Femur (tissue), 1 donor: ENCODE results near the gene KCNQ1.

Source experiments
- DNase-seq: peaks from one replicate; pipeline ENCODE4 v3.0.0-alpha.2; 2017

KCNQ1 gene

DNA sequence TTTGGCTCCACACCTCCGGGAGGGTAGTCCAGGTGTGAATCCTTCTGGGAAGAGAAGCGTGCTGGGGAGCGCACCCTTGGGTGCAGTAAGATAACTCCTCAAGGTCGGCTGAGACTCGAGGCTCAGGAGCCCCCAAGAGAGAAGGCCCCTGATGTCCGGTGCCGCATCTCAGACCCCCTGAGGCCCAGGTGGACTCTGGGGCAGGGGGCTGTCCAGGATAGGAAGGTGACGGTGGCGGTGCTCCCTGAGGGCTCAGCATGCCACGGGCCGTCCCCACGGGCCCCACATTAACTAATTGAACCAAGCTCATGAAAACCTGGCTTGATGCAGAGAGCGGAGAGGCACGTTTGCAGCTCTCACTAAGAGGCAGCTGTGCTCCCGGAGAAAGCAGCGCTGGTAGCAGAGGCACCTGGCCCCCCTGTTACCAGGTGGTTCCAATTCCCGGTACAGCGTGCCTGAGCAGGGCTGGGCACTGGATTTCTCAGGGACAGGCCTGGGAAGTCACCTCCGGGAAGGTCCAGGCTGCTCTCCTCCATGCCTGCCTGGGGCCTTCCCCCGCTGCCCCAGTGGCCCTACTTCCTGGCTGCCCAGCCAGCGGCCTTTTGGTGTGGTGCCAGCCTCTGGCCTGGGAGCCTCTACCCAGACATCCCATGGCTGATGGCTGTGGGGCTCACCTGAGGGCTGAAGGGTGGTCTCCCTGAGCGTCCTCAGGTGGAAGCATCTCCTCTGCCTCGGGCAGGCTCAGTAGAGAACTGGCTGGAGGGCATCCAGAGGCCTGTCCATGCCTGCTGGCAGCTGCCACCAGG, 1.1 kb downstream of the KCNQ1 start:
- no peak for DNase-seq

DNA sequence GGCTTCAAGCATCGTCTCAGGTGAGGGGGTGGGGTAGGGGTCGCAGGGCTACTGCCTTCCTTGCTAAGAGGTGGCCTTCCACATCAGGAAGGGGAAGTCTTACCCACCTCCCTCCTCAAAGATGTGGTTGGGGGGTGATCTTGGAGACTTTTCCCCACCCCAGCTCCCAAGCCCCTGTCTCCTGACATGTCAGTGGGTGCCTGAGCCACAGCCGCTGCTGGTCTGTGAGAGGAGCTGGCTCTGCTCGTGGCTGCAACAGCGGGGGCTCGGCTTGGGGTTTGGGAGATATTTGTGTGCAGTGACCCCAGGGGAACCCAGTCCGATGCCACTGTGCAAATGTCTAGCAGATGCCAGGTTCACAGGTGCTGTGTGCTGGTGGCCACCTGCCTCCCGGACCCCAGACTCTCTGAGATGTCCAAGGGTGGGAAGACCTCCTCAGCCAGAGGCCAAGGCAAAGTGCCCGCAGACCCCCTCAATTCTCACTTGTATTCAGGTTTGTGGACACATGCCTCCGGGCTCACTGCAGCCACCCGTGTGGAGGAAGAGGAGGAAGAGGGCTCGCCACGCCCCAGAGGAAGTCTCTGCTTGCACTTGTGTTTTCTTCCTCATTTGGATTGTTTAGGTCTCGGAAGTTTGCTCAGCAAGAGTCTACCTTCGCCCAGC, 1.9 kb downstream of the KCNQ1 start:
- no peak for DNase-seq

DNA sequence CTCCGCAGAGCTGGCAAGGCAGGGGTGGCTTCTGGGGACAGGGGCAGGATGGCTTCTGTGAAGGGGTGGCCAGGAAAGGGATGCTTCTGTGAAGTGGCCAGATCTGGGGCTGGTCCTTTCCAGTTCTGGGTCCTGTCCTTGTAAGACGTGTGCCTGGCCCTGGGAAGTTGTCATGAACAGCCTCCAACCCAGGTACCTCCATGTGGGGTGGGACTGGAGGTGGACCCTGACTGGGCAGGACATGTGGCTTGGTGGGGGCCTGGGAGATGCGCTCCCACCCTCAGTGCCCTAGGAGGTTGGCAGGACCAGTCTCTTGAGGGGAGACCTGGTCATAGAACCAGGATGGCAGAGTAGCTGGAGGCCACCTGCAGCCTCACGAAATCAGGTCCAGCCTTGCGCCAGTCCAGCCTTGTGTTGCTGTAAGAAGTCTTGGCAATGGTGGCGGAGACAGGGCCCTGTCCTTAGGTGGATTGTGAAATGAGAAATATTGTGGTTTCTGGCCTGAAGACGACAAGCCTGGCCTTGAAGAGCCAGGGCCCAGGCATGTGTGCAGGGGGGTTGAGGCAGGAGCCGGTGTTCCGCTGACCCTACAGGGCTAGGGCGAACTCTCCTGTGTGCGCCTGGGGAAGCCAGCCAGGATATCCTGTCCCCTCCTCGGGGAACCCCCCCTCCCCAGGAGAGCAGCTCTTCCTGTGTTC, 2.6 kb downstream of the KCNQ1 start:
- DNase-seq: no peak

DNA sequence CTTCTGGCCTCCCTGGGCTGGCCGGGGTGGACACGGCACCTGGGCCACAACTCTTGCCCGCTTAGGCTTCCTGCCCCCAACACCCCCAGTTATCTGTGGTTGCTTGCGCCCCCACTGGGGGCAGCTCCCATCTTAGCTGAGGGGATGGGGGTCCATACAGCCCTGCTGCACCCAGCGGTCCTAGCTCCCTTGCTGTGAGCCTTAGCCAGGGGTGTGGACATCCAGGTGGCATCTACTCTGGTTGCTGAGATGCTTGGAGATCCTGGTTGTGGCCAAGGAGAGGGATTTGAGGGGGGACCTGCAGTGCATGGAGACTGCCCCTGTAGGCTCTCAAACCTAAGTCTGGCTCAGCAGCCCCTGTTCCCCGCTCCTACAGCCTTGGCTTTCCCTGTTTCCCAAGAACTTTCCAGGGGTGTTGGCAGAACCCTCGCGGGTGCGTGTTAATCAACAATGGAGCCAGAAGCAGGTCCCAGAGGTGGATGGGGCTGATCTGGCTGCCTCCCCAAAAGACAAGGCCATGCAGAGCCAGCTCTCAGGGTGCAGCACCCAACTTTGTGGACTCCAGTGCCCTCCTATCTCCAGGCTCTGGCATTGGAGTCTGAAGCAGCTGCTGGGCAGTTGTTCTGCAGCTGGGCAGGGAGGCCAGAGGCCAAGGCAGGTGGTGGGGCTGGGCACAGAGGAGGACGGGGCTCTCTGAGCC, 3.3 kb downstream of the KCNQ1 start:
- DNase-seq: no peak

DNA sequence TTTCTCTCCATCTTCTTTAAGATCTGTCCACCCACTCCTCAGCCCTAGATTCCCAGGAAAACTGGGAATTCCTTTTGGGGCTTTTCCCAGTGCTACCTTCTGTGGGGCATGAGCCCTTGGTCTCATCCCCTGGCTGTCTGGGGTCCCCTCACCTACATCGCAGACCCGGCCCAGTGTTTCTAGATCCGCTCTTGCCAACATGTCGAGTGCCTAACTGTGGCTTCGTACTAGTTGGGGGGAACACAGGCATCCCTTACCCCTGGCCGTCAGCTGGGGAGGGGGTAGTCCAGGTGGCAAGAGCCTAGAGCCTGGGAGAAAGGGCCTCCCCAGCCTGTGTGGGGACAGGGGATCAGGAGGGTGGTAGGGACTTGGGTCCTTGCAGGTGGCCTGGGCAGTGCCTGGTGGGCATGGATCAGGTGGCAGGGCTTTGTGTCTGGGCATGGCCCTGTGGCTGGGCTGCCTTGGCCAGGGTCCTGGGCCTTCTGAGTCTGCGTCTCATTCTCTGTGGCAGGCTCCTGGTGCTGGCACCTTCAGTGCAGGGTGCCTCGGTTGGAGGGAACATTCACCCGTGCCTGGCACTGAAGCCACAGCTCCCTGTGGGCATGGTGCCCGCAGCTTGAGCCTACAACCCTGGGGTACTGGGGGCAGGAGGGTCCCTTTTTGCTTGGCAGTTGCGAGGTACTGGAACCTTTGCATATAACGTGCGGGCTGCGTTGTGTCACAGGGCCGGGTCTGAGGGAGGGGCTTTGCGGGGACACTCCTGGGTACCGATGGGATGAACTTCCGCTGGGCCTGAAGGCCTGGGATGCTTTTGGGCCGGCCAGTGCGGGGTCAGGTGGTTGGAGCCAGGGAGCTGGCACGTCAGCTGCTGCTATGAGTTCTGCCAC, 4.1 kb downstream of the KCNQ1 start:
- DNase-seq: no peak

DNA sequence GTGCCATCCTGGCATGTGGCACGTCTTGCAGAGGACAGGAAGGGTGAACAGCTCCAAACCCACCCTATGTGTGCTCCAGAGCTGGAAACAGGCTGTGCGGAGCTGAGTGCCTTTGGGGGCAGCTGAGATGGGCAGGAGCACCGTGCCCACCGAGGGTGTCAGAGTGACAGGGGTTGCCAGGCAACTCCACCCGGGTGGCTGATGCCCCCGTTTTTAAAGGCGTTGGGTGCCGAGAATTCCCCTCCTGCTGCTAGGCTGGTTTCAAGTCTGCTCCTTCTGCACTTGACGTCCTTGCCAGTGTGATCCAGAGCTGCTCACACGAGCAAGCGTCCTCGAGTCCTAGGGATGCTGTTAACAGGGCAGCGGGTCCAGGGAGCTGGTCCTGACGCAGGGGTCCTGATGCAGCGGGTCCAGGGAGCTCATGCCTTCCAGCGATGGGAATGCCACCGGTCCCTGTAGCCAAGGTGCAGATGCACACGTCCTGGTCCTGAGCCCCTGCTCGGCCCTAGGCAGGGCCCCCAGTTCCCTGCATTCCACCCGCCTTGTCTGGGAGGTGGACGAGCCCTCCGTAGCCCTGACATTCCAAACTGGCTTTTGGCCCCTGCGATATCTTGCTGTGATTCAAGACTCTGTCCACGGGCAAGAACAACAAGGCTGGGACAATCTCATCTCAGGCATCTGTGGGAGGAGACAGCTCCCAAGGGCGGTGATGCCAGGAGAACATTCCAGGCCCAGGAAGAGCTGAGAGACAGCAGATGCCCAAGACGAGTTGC, 4.9 kb downstream of the KCNQ1 start:
- DNase-seq: no peak

DNA sequence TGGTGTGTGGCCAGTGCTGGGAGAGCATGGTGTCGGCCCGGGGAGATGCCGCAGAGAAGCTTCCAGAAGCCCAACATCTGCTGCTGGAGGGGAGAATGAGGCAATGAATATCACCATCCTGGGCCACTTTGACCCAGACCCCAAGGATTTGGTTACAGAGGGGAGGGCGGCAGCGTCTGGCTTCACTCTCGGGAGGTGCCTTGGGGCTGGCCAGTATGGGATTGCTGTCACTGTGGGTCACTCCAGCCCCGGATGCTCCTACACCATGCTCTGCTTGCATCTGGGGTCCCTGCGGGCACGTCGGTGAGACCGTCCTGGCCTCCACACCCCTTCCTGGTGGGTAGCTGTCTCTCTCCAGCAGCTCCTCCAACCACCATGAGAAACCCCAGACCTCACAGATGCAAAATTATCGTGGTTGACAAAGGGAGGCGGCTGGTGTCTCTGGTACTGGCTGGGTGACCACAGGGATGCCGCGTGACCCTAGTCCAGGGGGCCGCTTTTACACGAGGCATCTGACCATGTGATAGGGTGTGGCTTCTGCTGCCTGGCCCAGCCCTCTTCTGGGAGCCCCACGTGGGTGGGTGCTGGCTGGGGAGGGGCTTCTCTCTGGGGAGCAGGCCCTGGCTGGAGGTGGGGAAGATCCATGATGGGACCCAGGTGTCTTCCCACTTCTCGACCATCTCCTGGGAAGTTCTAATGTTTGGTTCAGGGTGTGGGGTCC, 5.7 kb downstream of the KCNQ1 start:
- DNase-seq: no peak

DNA sequence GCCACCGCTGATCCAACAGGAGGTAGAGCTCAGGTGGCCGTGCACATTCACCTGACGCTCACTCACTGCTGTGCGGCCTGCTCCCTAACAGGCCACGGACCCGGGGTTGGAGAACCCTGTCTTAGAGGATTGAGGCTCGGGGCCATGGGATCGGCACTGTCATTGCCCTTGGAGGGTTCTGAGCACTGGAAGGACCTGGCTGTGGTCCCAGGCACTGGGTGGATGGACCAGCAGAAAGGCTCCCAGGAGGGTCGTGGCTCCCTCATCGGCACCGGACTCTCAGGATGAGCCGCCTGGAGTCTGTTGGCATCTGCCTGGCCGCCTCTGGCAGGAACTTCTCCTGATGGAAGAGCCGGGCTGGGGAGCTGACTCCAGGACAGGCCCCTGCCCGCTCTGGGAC, 6.5 kb downstream of the KCNQ1 start:
- peak; percentile 6 for DNase-seq

DNA sequence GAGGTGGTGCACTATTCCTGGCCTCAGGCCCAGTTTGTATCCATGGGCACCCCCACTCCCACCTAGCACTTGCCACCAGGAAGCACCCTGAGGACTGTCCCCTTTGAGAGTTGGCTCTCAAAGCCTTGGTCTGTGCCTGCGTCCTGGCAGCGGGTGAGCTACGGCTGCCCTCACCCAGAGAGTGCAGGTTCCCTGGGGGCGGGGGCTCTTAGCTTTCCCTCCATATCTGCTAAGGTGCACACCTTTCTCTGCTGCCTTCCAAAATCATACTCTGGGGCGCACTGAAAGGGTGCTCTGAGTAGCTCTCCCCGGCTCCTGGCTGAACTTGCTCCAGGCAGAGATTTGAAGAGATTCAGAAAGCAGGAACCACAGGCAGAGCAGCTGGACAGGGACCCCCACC, 7.1 kb downstream of the KCNQ1 start:
- peak; percentile 15 for DNase-seq

DNA sequence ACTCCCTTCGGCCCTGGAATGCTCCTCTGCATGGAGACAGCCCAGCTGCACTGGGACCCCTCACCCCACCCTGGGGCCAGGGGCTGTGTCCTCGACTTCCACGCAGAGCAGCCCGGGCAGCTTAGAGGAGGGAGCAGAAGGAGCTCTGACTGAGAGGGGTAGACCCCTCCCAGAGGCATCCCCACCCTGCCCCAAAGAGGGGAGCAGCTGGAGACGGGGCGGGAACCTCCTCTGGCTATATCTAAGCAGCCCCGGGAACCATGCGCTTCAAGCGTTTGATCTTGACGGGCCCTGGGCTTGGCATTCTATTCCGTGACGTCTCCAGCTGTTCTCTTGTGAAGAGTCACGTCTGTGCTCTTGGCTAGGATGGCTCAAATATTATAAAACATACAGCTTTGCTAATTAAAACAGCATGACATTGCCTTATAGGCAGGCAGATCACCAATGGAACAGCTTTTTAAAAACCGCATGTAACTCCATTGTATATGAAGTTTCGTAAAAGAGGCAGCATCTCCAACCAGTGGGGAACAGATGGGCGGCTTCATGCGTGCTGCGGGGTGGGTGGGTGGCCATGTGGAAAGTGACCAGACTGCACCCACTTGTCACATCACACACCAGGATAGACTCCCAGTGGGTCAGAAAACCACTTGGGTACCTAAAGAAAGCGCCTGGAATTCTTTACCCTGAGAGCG, 7.7 kb downstream of the KCNQ1 start:
- DNase-seq: peak; percentile 53

DNA sequence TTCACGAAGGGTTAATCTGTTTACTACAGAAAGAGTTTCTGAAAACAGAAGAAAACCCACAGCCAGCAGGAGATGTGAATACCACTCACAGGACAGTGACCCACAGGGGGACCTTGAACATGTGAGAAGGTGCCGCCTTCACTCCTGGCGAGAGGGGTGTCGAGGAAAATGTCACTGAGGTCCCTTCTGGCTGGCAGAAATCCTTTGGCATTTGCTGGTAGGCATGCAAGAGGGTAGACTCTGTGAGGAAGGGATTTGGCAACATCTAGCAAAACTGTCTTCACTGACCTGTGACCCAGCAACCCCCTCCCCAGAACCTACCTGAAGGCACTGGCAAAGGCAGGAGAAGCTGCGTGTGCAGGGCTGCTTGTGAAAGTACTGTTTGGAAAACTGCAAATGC, 8.6 kb downstream of the KCNQ1 start:
- no peak for DNase-seq

DNA sequence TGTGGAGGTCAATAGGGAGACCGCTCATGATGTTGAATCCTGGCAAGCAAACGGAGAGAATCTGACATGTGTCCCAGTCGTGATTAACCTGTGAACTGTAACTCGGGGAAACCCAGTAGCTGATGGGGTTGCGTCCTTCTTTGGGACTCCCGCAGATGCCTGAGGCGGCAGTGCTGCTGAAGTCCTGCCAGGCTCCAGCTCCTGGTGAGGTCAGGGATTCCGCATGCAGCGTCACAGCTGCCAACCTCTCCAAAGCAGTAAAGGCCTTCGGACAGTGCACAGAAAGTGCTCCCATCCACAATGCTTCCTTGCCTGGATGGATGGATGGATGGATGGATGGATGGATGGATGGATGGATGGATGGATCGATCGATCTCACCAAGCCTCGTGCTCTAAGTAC, 13.5 kb downstream of the KCNQ1 start:
- DNase-seq: no peak

DNA sequence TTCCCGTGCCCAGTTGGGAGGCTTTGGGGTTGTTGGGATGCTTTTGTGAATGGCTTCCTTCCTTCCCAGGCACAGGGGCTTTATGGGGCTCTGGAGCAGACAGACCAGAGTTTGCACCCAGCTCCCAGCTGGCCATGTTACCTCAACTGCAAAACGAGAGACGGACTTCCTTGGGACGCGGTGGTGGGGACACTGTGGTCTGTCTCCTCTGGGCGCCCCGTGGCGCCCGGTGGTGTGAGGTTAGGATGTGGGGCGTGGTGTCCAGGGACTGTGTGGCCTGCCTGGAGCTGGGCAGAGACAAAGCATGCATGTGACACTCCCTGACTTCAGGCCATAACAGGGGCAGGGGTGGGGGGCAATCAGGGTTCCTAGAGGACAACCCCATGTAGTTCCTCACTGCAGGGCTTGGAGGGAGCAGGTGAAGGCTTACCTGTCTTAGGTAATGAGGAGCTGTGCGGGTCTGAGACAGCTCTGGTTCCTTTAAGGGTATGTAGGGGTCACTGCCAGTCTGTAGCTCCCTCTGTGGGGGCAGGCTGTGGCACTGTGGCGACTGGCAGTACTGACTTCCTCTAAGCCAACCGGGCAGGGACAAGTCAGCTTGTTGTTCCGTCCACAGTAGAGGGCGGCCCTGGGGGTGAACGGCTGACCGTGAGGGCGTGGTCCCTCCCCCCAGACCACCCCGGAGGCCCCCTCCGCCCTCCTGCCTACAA, 14.4 kb downstream of the KCNQ1 start:
- no peak for DNase-seq

DNA sequence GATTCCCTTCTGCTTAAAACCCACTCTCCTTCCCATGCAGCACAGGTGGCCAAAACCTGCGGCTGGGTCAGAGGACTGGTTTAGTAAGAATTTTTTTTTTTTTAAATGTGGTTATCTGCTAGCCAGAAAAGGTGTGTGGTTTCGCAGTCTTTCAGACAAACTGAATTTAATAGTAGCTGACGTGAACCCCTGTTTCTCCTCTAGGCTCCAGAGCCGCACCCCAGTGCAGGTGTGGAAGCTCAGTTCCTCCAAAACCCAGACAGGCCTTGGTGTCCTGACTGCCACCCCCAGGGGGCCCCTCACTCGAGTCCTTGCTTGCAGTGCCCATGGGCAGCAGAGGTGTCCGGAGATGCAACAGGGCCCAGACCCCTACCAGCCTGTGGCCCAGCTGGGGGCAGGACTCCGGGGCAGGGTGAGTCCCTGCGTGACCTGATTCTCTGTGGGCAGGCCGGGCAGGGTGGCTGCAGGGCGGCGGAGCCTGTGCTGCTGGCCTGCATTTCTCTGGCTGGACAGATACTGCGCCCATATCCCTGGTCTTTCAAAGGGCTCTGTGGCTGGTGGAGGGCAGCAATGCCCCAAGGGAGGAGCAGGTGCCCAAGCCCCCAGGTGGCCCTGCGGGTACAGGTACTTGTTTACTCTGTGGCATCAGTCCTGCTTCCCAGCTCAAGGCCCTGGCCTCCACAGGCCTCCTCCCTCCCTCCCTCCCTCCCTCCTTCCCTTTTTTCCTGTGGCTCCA, 15.2 kb downstream of the KCNQ1 start:
- no peak for DNase-seq

DNA sequence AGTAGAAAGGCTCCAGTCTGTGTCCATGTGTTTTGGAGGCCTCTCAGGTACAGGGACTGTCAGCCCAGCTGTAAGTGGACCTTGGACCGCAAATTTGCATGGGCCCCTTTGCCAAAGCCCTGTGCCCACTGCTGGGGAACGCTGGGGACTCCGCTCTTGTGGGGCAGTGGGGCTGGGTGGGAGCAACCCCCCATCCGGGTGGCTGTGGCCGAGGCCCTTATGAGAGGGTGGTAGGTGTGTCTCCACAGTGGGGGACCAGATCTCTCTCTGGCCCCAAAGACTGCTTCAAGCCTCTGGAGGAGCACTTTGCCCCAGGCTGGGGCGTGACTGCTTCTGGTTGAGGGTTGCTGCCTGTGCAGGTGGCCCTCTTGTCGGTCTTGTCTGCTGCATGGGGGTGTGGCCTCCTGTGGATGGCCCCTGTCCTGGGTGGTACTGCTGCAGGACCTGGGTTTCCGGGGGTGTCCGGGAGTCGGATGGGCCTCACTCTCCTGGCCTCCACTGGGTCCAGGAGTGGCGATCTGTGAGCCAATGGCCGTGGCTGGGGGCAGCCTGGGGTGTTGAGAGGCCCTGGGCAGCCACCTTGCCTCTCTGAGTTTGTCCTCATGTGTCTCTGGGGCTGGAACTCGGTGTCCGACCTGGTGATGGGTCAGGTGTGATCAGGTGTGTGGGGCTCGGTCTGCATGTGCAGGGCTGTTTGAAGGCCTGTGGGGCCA, 15.9 kb downstream of the KCNQ1 start:
- DNase-seq: no peak

DNA sequence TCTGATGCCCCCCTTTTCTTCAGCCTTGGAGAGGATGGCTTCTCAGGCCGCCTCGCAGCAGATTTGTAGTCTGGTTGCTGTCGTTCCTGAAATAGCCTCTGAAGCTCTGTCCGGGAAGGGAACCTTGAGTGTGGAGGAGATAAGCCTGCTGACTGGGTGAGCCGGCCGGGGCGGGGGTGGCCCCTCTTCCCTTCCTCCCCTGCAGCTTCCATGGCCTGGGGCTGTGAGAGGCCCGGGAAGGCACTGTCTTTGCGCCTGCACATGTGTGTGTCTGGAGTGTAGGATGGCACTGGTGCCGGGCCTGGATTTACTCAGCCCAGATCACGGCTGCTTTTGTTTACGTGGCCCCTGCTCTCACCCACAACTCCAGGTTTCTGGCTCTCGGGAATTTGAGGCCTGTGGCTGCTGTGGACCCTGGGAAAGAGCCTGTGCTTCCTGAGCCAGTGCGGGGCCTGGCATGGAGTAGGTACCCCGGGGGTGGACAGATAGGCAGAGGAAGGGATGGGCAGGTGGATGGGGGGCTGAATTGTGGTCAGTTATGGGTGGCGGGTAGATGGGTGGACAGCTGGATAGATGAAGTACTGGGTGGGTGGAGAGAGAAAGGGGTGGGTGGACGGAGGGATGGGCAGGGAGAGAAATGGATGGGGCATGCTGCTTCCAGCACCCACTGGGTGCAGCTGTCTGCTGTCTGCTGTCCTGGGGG, 16.6 kb downstream of the KCNQ1 start:
- no peak for DNase-seq

DNA sequence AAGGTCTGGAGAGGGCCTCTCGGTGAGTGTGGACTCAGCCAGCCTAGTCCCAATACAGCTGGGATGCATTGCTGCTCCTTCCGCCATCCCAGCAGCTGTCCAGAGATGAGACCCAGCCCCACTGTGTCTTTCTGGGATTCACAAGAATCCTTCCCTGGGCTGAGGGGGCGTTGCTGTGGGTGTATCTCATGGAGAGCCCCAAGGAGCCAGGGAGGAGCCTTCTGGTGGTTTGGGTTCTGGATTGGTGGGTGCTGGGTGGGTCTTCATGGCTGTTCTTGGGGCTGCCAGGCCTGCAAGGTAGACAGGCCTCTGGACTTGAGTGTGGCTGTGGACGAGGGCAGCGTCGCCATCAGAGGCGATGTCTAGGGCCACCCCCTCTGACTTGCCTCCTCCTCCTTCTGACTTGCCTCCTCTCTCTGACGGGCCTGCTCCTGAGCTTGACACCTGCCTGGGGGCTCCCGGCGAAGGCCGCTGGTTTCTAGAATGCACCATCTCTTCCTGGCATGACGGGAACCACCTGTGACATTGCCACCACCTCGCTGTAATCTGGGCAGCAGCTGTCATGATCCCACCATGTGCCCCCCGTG, 17.2 kb downstream of the KCNQ1 start:
- no peak for DNase-seq
